ENCODE results near the gene UBASH3A.

The UBASH3A gene

DNA sequence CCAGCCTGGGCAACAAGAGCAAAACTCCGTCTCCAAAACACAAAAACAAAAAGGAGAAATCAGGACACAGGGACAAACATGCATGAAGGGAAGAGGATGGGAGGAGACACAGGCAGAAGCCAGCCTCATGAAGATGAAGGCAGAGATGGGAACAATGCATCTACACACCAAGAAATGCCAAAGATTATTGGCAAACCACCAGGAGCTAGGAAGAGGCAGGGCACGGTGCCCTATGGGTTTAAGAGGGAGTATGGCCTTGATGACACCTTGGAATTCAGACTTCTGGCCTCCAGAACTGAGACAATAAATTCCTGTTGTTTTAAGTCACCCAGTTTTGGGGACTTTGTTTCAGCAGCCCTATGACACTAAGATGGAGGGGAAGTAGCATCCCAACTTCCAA lies 13.0 kb upstream of the UBASH3A start:
- no peak for DNase-seq (ENCODE audit: extremely low spot score)
- POLR2A ChIA-PET, result no interaction called here
- TF ChIP-seq, protein P1, sequence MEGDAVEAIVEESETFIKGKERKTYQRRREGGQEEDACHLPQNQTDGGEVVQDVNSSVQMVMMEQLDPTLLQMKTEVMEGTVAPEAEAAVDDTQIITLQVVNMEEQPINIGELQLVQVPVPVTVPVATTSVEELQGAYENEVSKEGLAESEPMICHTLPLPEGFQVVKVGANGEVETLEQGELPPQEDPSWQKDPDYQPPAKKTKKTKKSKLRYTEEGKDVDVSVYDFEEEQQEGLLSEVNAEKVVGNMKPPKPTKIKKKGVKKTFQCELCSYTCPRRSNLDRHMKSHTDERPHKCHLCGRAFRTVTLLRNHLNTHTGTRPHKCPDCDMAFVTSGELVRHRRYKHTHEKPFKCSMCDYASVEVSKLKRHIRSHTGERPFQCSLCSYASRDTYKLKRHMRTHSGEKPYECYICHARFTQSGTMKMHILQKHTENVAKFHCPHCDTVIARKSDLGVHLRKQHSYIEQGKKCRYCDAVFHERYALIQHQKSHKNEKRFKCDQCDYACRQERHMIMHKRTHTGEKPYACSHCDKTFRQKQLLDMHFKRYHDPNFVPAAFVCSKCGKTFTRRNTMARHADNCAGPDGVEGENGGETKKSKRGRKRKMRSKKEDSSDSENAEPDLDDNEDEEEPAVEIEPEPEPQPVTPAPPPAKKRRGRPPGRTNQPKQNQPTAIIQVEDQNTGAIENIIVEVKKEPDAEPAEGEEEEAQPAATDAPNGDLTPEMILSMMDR (IDR thresholded peaks at IDR 0.05; ENCODE audit: control extremely low read depth, extremely low read depth, low read depth, missing control alignments), result no peak
- CTCF ChIA-PET, result no interaction called here

DNA sequence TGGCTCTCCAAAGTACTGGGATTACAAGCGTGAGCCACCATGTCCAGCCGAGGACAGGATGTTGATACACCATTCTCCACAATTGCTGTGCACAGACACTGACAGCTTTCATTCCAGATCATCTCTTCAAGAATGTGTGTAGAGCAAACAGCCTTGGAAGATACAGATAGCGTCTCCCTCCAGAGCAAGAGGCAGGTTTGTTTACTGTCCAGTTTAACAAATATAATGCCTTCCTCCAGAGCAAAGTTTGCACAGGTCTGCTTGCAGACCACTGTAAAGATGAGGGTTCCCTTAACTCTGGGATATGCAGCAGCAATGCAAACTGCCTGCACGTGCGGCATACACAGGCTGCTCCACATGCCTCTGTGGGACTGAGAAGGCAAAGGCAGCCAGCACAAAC lies 12.4 kb upstream of the UBASH3A start:
- TF ChIP-seq, protein P1 (IDR thresholded peaks at IDR 0.05; ENCODE audit: control extremely low read depth, extremely low read depth, low read depth, missing control alignments), result no peak
- no peak for DNase-seq (ENCODE audit: extremely low spot score)
- ChIA-PET CTCF (interaction anchor here (1.9 to 3.3 kb wide), 3 partner anchors 11 to 35 kb away, joined by 4 to 13 read pairs (median 5); no protein-coding TSS in a partner anchor), POLR2A (no interaction called here)

DNA sequence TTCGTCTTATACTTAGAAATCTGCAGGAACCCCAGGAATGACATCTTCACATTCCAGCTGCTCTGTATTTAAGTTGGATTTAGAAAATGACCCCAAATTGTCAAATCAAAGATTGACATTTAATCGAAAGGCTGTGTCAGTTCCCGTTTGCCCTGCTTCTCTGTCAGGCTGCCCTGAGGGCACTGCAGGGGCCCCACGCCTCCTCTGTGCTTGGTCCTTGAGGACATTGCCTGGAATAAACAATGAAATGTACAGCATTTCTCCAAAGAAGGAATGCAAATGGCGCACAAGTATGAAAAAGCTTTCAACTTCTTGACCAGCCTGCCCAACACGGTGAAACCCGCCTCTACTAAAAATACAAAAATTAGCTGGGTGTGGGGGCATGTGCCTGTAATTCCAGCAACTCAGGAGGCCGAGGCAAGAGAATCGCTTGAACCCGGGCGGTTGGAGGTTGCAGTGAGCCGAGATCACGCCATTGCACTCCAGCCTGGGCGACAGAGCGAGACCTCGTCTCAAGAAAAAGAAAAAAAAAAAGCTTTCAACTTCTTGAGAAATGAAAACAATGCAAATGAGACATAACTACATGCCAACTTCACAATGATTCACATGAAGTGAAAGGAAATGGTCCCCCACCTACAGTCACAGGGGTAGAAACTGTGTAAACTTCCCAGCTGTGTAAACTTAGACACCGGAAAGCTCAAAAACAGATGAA lies 10.8 kb upstream of the UBASH3A start:
- TF ChIP-seq, protein P1 (IDR thresholded peaks at IDR 0.05; ENCODE audit: control extremely low read depth, extremely low read depth, low read depth, missing control alignments), result no peak
- POLR2A ChIA-PET, result interaction anchor here (1.0 kb wide), 1 partner anchor 32 kb away, joined by 3 read pairs; no protein-coding TSS in a partner anchor
- DNase-seq (ENCODE audit: extremely low spot score), result peak; percentile 72
- CTCF ChIA-PET, result interaction anchor here (1.0 to 3.3 kb wide), 10 partner anchors 11 to 134 kb away, joined by 3 to 13 read pairs (median 4); no protein-coding TSS in a partner anchor

DNA sequence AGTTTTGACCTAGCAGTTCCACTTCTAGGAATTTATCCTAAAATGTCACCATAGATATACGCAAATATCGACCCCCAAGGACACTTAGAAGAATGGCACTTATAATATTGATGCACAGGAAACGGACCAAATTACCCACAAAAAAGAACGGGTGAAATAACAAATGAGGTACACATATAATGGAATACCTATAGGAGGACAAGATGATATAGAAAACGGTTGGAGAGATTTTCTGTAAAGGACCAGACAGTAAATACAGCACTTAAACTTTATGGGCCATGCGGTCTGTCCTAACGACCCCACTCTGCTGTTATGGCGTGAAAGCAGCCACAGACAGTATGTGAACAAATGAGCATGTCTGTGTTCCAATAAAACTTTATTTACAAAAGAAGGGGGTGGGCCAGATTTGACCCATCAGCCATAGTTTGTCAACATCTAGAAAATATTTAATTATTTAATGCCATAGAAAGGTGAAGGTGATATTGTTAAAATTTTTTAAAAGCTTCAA lies 10.2 kb upstream of the UBASH3A start:
- no peak for DNase-seq (ENCODE audit: extremely low spot score)
- ChIA-PET CTCF (interaction anchor here (0.9 to 3.3 kb wide), 10 partner anchors 11 to 83 kb away, joined by 3 to 13 read pairs (median 4); no protein-coding TSS in a partner anchor), POLR2A (interaction anchor here (1.0 kb wide), 1 partner anchor 32 kb away, joined by 3 read pairs; no protein-coding TSS in a partner anchor)
- TF ChIP-seq, protein P1 (IDR thresholded peaks at IDR 0.05; ENCODE audit: control extremely low read depth, extremely low read depth, low read depth, missing control alignments), result no peak

DNA sequence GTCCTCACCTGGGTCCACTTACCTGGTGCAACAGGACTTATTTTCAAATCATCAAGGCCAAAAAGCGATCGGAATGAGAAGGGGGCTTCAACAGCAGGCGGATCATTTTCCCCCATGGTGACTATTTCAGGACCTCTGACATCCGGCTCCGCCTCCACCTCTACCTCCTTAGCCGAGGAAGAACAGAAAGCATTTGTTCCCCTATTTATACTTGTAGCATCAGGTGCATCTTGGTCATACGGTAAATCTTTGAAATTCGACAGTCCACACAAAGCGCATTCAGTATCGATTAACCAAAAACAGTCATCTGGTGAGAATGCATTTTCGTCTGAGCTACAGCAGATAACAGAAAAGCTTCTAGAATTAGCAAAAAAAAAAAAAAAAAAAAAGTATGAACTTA lies 8.4 kb upstream of the UBASH3A start:
- ChIA-PET POLR2A (no interaction called here), CTCF (interaction anchor here (1.5 kb wide), 1 partner anchor 9 kb away, joined by 3 read pairs; the partner anchor contains the start of gene UBASH3A)
- TF ChIP-seq, protein P1 (IDR thresholded peaks at IDR 0.05; ENCODE audit: control extremely low read depth, extremely low read depth, low read depth, missing control alignments), result no peak

DNA sequence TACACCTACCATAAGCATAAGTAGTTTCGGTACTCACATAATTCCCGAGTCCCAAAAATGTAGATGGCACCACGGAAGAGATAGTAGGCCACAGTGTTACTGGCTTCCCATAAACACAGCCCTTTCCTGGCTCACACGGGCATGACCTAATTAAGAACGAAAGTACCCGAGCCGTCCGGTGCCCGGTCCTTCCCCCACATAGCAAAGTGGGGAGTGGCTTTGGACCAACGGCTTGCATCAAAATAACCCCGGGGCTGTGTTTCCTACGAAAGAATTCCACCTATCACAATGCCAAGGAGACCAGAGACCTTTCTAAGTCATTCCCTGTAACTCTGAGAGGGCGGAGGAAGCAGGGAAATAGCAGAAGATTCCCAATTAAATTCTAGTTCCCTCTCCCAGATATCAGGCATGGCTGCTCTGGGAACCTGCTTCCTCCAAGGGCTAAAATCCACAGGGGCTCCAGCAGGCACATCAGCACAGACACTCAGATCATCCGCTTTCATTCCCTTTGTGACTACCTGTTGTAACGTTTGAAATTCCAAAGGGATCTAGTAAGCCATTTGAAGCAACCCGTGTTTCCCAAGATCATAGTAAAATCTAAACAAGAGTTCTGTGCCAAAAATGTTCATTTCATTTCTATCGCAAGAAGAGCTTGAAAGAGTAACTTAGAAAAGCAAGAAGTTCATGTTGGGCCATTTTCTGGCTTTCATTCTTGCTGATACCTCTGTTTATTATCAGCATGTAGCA lies 7.6 kb upstream of the UBASH3A start, which contains the start of gene TMPRSS3:
TSS of gene TMPRSS3 (minus strand) at position 148 of the 747 bp plus-strand sequence. CDS start 635 bp downstream, outside the sequence.
- DNase-seq (ENCODE audit: extremely low spot score), result no peak
- POLR2A ChIA-PET, result no interaction called here
- TF ChIP-seq, protein P1 (IDR thresholded peaks at IDR 0.05; ENCODE audit: control extremely low read depth, extremely low read depth, low read depth, missing control alignments), result no peak
- CTCF ChIA-PET, result interaction anchor here (1.5 kb wide), 1 partner anchor 8 kb away, joined by 3 read pairs; the partner anchor contains the start of gene UBASH3A

More for the DNA sequence above, 8.4 kb upstream of the UBASH3A start:
- no peak for DNase-seq (ENCODE audit: extremely low spot score)
